Measurements from ENCODE around the gene TRAK1. TPM values are rescaled to one million over a fixed set of nuclear protein-coding genes. Genes with fewer than 3 reads are reported as not detected.

TRAK1 gene
- total RNA-seq, 1 donor from 2014 or later = 13.5 TPM

DNA sequence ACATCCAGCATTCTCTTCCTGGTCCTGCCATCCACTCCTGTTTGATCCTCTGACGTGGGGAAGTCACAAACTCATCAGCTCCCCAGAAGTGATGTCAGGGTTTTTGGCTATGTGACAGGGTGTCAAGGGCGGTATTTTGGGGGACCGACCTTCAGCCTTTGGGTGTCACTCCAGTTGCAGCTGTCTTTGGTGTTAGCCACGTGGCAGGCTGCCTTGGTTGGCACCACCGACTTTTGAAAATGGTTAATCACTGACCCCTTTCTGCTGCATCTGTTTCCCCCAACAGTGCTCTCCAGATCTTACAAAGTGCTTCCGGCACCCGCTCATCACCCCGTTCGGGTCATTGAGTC, 86.6 kb downstream of the TRAK1 start:
- DNase-seq (ENCODE audit: low spot score) = no peak

DNA sequence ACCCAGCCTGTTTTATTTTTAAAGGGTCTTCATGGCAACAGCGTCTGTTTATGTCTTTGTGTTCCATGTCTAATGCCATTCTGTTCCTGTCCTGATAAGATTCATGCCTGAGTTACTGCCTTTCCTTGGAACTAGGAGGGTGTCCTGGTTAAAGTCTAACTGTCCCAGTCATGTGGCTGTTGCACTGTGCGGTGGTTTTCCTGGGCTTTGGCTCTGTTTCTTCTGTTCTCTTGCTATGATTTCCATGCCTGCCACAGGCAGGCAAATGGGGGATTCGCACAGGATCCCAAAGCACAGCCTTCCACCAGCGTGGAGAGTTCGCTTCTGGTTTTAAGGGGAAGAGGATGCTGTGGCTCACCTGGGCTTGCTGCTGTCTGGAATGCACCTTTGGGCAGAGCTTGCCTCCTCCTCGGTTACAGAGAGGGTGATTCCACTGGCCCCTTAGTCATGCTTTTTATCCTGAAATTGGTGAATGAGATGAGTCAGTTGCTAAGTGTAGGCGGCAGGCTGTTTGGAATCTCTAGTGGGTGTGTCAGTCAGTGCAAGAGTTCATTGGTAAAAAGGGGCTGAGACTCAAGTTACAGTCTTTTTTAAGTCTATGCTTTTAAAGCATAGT, 88.1 kb downstream of the TRAK1 start:
- peak; percentile 94 for DNase-seq (ENCODE audit: low spot score)

GRCh38 chr3:42180901-42181300, 89.7 kb downstream of the TRAK1 start:
- DNase-seq (ENCODE audit: low spot score) = no peak

DNA sequence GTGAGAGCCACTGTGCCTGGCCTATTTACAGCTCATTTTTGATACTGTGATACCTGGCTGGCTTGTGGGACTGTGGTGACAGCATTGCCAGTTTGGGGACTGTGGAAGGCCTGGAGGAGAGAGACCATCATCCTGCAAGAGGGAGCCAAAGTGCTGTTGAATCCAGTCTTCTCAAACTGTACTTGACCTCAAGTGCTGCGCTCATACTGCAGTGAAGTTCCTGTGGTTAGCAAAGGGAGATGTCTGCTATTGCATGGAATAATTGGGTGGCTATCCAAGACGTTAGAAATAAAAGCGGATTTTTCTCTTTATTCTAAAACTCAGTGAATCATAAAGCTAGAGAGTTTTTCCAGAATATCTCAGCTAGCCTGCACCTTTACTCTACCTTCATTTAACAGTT, 91.4 kb downstream of the TRAK1 start:
- no peak for DNase-seq (ENCODE audit: low spot score)

- DNase-seq (ENCODE audit: low spot score) = no peak
Measured at GRCh38 chr3:42183991-42184632, 93.0 kb downstream of the TRAK1 start.

DNA sequence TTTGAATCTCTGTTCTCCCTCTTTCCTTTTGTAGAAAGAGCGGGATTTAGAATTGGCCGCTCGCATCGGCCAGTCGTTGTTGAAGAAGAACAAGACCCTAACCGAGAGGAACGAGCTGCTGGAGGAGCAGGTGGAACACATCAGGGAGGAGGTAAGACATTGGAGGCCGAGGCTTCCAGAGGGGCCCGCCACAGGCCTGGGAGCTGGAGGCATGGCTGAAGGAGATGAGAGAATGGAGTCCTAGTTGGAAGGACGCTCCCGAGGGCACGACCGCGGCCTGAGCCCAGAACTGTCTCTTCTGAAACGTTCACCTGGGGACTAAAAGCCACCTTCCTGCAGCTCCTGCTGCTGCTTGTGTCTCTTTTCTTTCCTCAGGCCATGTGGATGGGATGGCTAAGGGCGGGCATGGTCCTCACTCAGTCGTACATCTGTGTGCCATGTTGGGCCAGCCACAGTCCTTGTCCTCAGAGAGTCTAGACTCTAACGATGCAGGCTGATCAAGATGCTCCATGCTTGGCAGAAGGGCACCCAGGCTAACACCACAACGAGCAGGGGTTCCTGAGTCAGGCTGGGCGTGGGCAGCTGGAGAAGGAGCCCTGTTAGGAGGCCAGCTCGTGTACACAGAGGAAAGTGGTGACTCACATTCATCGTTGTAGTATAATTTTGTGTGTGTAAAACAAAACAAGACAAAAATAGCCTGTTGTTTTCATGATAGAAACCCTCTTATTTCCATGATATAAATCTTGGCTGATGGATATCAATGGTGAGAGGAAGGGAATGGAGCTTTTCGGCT, 93.7 kb downstream of the TRAK1 start:
- DNase-seq (ENCODE audit: low spot score) = no peak

- no peak for DNase-seq (ENCODE audit: low spot score)
Measured at GRCh38 chr3:42187936-42188335, 96.8 kb downstream of the TRAK1 start.

GRCh38 chr3:42188376-42188775, 97.2 kb downstream of the TRAK1 start:
- no peak for DNase-seq (ENCODE audit: low spot score)

DNA sequence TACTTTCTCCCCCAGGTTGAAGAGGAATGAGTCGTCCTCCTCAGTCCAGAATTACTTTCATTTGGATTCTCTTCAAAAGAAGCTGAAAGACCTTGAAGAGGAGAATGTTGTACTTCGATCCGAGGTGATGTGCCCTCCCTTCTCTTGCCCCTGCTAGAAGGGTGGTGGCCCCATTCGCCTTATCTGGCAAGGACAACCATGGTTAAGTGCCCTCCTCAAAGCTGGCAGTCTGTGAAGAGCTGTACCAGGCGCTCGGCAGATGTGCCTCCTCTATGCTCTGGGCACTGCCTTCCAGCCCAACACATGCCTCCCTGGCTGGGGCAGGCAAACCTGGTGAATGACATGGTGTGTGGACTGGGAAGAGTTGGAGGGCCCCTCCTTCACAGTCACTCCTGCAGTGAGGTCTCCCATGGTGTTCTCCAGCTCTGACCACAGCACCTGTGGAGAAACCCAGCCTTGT, 97.9 kb downstream of the TRAK1 start:
- no peak for DNase-seq (ENCODE audit: low spot score)

GRCh38 chr3:42189736-42190135, 98.6 kb downstream of the TRAK1 start:
- DNase-seq (ENCODE audit: low spot score) = no peak

GRCh38 chr3:42190701-42191442, 99.7 kb downstream of the TRAK1 start:
- peak; percentile 50 for DNase-seq (ENCODE audit: low spot score)

DNA sequence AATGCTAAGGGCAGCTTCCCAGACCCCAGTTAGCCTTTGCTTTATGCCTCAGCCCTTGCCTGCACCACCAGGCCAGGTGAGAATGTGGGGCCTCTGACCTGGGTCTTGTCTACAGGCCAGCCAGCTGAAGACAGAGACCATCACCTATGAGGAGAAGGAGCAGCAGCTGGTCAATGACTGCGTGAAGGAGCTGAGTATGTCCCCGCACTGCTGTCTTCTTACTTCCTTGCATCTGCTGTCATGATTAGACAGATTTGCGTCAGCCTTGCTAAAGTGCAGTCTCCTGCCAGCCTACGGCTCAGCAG, 100.2 kb downstream of the TRAK1 start:
- no peak for DNase-seq (ENCODE audit: low spot score)

DNA sequence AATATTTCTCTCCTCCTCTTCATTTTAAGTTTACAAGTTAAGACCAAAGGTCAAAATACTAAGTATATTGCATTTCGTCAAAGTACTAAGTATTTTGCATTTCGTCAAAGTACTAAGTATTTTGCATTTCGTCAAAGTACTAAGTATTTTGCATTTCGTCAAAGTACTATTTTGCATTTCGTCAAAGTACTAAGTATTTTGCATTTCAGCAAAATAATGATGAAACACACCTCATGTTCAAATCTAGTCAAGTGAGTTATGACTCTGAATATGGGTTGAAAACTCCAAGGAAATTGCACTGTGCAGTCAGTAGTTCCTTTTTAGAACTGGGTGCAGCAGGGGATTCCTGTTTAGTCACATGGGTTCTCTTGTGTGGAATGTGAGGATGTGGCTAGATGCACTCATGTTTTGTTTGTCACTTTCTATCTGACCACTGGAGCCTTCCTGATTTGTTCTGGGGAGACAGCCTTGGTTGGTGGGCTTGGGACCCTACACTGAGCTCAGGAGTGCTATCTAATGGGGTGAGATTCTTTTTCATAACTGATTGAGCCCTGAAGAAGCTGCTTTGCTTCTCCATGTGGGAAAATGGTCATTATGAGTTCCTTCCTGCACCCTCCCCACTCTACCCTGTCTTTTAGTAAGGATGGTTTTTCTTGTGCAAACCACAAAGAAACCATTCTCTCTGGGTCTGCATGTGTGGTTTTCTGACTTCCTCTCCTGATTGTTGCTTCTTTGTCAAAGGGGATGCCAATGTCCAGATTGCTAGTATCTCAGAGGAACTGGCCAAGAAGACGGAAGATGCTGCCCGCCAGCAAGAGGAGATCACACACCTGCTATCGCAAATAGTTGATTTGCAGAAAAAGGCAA, 101.4 kb downstream of the TRAK1 start:
- no peak for DNase-seq (ENCODE audit: low spot score)

GRCh38 chr3:42194943-42195510, 103.9 kb downstream of the TRAK1 start:
- no peak for DNase-seq (ENCODE audit: low spot score)

GRCh38 chr3:42195879-42196330, 104.7 kb downstream of the TRAK1 start:
- peak; percentile 40 for DNase-seq (ENCODE audit: low spot score)

DNA sequence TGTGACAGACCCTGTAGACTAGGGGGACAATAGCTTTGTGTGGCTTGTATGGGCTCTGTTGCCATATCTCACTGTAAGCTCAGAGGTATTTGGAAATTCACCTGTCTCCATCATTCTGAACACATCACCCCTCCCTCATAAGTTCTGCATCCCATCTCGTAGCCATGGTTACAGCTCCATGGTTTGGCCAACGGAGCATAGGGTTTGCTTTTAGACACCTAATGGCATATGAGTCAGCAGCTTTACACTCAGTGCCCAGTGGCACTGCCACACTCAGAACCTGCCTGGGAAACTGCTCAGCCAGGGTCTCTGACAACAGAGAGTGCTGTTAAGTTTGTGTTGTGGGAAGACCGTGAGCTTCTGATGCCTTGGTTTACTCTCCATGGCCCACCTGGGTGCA, 107.6 kb downstream of the TRAK1 start:
- DNase-seq (ENCODE audit: low spot score) = no peak

DNA sequence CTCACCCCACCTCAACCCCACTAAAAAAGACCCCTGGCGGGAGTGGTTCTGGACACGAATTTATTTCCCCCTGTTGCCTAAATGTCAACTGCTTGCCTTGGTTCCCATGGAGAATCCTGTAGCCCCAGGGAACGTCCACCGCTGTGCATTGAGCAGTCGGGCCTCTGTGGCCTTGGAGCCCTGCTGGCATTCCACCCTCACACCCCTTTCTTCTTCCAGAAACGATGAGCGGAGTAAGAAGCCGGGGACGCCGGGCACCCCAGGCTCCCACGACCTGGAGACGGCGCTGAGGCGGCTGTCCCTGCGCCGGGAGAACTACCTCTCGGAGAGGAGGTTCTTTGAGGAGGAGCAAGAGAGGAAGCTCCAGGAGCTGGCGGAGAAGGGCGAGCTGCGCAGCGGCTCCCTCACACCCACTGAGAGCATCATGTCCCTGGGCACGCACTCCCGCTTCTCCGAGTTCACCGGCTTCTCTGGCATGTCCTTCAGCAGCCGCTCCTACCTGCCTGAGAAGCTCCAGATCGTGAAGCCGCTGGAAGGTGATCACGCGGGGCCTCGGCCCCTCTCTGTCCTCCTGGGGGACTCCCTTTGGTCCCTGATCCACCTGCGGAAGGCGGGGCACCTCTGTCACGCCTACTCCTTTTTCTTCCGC, 111.2 kb downstream of the TRAK1 start:
- no peak for DNase-seq (ENCODE audit: low spot score)

DNA sequence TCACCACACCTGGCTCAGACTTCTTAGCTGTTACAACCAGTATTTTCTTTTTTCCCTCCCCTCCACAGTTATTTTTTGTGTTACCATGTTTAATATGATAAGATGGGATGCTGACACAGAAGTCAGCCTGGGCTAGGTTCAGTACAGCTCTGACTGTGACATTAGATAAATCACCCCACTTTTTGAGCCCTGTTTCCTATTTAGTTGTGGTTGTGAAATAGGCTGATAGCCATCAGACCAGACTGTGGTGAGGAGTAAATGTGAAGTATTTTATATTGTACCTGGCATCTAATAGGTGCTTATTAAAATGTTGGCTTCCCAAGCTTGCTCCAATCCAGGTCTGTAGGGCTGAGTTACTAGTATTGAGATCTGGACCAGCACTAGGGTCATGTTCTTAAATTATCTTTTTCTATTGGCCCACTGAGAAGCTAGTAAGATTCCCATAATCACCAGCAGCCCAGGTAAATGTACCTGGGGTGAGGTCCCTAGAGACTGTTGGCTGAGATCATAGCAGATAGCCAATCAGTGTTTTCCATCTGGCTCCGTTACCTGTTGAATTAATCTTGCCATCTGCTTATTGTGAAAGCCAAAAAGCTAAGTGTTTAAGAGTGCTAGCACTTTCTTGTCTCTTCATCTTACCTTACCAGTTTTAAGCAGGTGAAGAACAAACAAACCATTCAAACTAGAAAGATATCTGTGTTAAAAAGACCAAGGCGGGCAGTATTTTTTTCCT, 113.9 kb downstream of the TRAK1 start:
- DNase-seq (ENCODE audit: low spot score) = no peak

- no peak for DNase-seq (ENCODE audit: low spot score)
Measured at GRCh38 chr3:42205800-42206514, 114.8 kb downstream of the TRAK1 start.

Data from umbilical cord (tissue), 2 donors.